Activated CD8-positive, alpha-beta memory T cell treated with anti-CD3 and anti-CD28 coated beads, Interleukin-2, amount 50 U/mL, for 1 hour (primary cell): Measurements from ENCODE around the gene PMIS2.

ENCODE experiments used
- DNase-seq: peaks from one replicate; pipeline ENCODE4 v3.0.0-alpha.2; 2020; ENCODE audit errors: extremely low read depth

The PMIS2 gene

DNA sequence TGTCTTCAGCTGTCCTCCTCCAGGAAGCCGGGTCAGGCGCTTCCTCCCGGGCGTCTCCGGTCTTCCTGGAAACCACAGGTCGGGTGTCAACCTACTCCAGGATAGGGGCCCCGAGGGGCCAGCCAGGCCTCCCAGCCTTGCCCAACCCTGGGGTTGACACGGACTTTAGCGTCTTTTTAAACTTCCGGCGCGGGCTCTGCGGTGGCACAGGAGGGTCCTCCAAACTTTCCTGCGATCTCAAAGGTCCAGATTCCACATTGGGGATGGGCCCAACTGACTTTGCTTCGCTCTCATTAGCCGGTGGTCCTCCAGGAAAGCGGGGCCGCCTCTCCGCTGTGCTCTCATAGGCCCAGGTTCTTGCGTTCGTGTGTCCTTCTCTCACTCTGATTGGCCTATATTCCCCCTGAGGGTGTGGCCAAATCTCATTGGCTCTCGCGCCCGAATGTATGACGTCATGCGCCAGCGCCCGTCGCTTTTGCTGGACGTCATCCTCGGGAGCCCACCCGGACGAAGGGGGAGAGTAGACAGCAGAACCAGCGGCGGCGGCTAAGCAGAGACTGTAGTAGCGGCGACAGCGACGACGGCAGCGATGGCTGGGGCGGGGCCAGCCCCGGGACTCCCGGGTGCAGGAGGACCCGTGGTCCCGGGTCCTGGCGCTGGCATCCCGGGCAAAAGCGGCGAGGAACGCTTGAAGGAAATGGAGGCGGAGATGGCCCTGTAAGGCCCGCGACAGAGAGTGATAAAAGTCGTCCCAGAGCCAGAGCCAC, 42.8 kb downstream of the PMIS2 start, which contains the start of gene RBM42:
Gene RBM42 (plus strand): TSS at position 472 of the 767 bp plus-strand sequence. CDS start 118 bp downstream, at position 590.
- DNase-seq, result peak; percentile 95

DNA sequence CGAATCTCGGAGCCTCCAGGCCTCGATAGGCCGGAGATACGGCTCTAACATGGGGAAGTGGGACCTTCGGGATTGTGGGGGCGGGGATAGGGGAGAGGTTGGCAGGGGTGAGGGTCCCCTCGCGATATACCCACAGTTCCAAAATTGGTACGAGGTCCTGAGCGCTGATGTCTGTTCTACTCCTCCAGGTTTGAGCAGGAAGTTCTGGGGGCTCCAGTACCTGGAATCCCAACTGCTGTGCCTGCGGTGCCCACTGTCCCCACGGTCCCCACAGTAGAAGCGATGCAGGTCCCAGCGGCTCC, 43.3 kb downstream of the PMIS2 start:
- no peak for DNase-seq

DNA sequence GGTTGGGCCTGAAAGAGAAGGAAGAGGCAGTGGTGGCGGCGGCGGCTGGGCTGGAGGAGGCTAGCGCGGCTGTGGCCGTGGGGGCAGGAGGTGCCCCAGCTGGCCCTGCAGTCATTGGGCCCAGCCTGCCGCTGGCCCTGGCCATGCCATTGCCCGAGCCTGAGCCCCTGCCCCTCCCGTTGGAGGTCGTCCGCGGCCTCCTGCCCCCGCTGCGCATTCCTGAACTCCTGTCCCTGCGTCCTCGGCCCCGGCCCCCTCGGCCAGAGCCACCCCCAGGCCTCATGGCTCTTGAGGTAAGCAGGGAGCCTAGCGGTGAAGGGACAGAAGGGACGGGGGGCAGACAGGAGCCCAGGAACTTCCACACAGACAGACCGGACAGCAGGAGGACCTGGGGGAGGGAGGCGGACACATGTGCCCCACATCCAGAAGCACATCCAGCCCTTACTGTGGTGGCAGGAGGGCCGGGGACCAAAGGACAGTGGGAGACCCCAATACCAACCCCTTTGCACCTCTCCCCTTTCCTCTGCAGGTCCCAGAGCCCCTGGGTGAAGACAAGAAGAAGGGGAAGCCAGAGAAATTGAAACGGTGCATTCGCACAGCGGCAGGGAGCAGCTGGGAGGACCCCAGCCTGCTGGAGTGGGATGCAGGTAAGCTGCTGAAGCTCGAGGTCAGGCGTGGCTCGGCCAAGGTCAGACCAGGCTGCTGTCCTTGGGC, 47.9 kb downstream of the PMIS2 start:
- no peak for DNase-seq

DNA sequence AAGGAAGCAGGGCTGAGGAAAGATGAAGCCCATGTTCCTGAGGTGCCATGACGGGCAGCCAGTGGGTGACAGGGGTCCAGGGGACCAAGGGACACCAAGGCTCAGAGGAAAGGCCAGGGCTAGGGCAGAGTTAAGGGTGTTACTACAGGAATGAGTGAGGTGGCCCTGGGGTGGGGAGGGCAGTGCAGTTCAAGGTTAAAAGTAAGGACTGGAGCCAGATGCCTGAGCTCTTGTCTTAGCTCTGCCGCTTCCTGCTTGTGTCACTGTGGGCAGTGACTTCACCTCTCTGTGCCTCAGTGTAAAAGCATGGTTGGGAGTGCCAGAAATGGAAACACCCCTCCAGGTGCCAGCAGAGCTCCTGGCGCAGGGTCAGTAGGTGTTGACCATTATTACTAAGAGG, 50.7 kb downstream of the PMIS2 start:
- DNase-seq, result no peak
